ENCODE data around the gene LRRC8B.
"Not testable (repeated sequence)": the region's sequence is repeated elsewhere in the genome, so short reads cannot be mapped to it uniquely, and the experiment has no call there.

The LRRC8B gene

GRCh38 chr1:89609781-89610456 lies 85.3 kb downstream of the LRRC8B start:
- no peak for DNase-seq

GRCh38 chr1:89610457-89611011 lies 85.9 kb downstream of the LRRC8B start:
- no peak for DNase-seq

GRCh38 chr1:89611721-89612120 lies 87.1 kb downstream of the LRRC8B start:
- DNase-seq = no peak

- DNase-seq = no peak
Measured at GRCh38 chr1:89613928-89614327, 89.3 kb downstream of the LRRC8B start.

GRCh38 chr1:89615676-89616598 lies 91.3 kb downstream of the LRRC8B start:
- DNase-seq = peak; percentile 35

GRCh38 chr1:89616844-89617627 lies 92.4 kb downstream of the LRRC8B start:
- no peak for DNase-seq

- no peak for DNase-seq
Measured at GRCh38 chr1:89620664-89621063, 96.0 kb downstream of the LRRC8B start.

GRCh38 chr1:89622895-89623294 lies 98.3 kb downstream of the LRRC8B start:
- no peak for DNase-seq

- no peak for DNase-seq
Measured at GRCh38 chr1:89624314-89624713, 99.7 kb downstream of the LRRC8B start.

GRCh38 chr1:89624715-89625323 lies 100.2 kb downstream of the LRRC8B start:
- DNase-seq = no peak

- no peak for DNase-seq
Measured at GRCh38 chr1:89627596-89627962, 103.0 kb downstream of the LRRC8B start.

- no peak for DNase-seq
Measured at GRCh38 chr1:89629146-89629545, 104.5 kb downstream of the LRRC8B start.

- not testable (repeated sequence) for DNase-seq
Measured at GRCh38 chr1:89629600-89629999, 105.0 kb downstream of the LRRC8B start.

GRCh38 chr1:89630048-89630447 lies 105.4 kb downstream of the LRRC8B start:
- no peak for DNase-seq

GRCh38 chr1:89631816-89632656 lies 107.4 kb downstream of the LRRC8B start:
- DNase-seq = peak; percentile 77

- DNase-seq = peak; percentile 91
Measured at GRCh38 chr1:89632657-89633247, 108.1 kb downstream of the LRRC8B start, which contains the start of gene LRRC8C. Gene LRRC8C, plus strand, starts transcription at chr1:89633120. Its CDS starts 53,354 bp downstream, at chr1:89686474.

- peak; percentile 79 for DNase-seq
Measured at GRCh38 chr1:89633248-89633799, 108.7 kb downstream of the LRRC8B start.

- DNase-seq = peak; percentile 84
Measured at GRCh38 chr1:89633800-89634625, 109.4 kb downstream of the LRRC8B start.
